ENCODE data around the gene ZNF483.
"Not testable (repeated sequence)": the region's sequence is repeated elsewhere in the genome, so short reads cannot be mapped to it uniquely, and the experiment has no call there.

Gene ZNF483

GRCh38 chr9:111525056-111525977 is at the start of gene ZNF483:
Gene ZNF483 (plus strand): TSS chr9:111525179. CDS start chr9:111527396, 2,217 bp downstream.
- peak; percentile 88 for DNase-seq (ENCODE audit: low spot score)

- no peak for DNase-seq (ENCODE audit: low spot score)
Measured at GRCh38 chr9:111475195-111475594, 49.8 kb upstream of the ZNF483 start.

- DNase-seq (ENCODE audit: low spot score) = no peak
Measured at GRCh38 chr9:111477677-111478076, 47.3 kb upstream of the ZNF483 start.

- no peak for DNase-seq (ENCODE audit: low spot score)
Measured at GRCh38 chr9:111481885-111482636, 42.9 kb upstream of the ZNF483 start.

GRCh38 chr9:111482694-111483438 is 42.1 kb upstream of the ZNF483 start:
- DNase-seq (ENCODE audit: low spot score) = peak; percentile 63

GRCh38 chr9:111483439-111483857 is 41.5 kb upstream of the ZNF483 start:
- peak; percentile 56 for DNase-seq (ENCODE audit: low spot score)

GRCh38 chr9:111483858-111484571 is 41.0 kb upstream of the ZNF483 start, which contains the start of gene ECPAS:
Gene ECPAS (minus strand): TSS chr9:111484383. CDS start chr9:111472918, 11,465 bp downstream.
- DNase-seq (ENCODE audit: low spot score) = peak; percentile 55

GRCh38 chr9:111484572-111484894 is 40.4 kb upstream of the ZNF483 start:
- no peak for DNase-seq (ENCODE audit: low spot score)

- DNase-seq (ENCODE audit: low spot score) = not testable (repeated sequence)
Measured at GRCh38 chr9:111497196-111497595, 27.8 kb upstream of the ZNF483 start.

- DNase-seq (ENCODE audit: low spot score) = no peak
Measured at GRCh38 chr9:111501005-111501562, 23.9 kb upstream of the ZNF483 start.

- DNase-seq (ENCODE audit: low spot score) = no peak
Measured at GRCh38 chr9:111501648-111502047, 23.3 kb upstream of the ZNF483 start.

- no peak for DNase-seq (ENCODE audit: low spot score)
Measured at GRCh38 chr9:111502506-111502905, 22.5 kb upstream of the ZNF483 start.

GRCh38 chr9:111511581-111511980 is 13.4 kb upstream of the ZNF483 start:
- DNase-seq (ENCODE audit: low spot score) = not testable (repeated sequence)

- no peak for DNase-seq (ENCODE audit: low spot score)
Measured at GRCh38 chr9:111514967-111515366, 10.0 kb upstream of the ZNF483 start.

- DNase-seq (ENCODE audit: low spot score) = no peak
Measured at GRCh38 chr9:111516061-111516465, 8.9 kb upstream of the ZNF483 start.

- DNase-seq (ENCODE audit: low spot score) = no peak
Measured at GRCh38 chr9:111524731-111525055, 286 bp upstream of the ZNF483 start.

- DNase-seq (ENCODE audit: low spot score) = no peak
Measured at GRCh38 chr9:111527347-111527746, 2.4 kb downstream of the ZNF483 start.

- DNase-seq (ENCODE audit: low spot score) = no peak
Measured at GRCh38 chr9:111529787-111530186, 4.8 kb downstream of the ZNF483 start.

GRCh38 chr9:111531716-111532115 is 6.7 kb downstream of the ZNF483 start:
- no peak for DNase-seq (ENCODE audit: low spot score)

- DNase-seq (ENCODE audit: low spot score) = no peak
Measured at GRCh38 chr9:111533099-111533790, 8.3 kb downstream of the ZNF483 start.
